PC-9 (cell line): ENCODE data around the gene NT5C1A.

Source experiments
- EZH2 ChIP-seq: fragments of 200-600 bp; sonication (generic); IDR thresholded peaks from 2 replicates; pipeline ENCODE4 v1.8.0; 2017; ENCODE audit warnings: antibody characterized with exemption, low read depth
- TF ChIP-seq, protein P1 (sequence below): fragments of 200-600 bp; sonication (generic); conservative IDR thresholded peaks from 2 replicates; pipeline ENCODE4 v1.6.1; 2017; ENCODE audit warnings: mixed run types, antibody characterized with exemption, mild to moderate bottlenecking, moderate library complexity

DNA sequence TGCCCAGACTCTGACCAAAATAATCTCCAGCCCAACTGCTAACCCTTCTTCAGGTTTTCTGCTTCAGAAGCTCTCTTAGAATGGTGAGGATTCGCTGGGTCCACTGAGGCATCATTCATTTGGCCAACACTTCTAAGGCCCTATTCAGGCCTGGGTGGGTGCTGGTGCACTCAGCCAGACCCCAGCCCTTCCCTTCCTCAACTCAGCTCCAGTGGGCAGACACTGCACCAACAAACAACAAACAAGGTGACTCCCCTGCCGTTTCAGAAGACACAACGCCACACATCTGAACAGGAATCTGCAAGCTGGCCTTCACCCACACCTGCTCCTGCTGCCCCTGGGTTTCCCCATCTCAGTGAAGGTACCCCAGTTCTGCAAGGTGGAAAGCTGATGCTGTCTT lies 38.5 kb downstream of the NT5C1A start:
- TF ChIP-seq, protein P1, sequence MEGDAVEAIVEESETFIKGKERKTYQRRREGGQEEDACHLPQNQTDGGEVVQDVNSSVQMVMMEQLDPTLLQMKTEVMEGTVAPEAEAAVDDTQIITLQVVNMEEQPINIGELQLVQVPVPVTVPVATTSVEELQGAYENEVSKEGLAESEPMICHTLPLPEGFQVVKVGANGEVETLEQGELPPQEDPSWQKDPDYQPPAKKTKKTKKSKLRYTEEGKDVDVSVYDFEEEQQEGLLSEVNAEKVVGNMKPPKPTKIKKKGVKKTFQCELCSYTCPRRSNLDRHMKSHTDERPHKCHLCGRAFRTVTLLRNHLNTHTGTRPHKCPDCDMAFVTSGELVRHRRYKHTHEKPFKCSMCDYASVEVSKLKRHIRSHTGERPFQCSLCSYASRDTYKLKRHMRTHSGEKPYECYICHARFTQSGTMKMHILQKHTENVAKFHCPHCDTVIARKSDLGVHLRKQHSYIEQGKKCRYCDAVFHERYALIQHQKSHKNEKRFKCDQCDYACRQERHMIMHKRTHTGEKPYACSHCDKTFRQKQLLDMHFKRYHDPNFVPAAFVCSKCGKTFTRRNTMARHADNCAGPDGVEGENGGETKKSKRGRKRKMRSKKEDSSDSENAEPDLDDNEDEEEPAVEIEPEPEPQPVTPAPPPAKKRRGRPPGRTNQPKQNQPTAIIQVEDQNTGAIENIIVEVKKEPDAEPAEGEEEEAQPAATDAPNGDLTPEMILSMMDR, result no peak
- no peak for TF ChIP-seq EZH2
